ENCODE data around the gene IFNB1.

IFNB1 gene

DNA sequence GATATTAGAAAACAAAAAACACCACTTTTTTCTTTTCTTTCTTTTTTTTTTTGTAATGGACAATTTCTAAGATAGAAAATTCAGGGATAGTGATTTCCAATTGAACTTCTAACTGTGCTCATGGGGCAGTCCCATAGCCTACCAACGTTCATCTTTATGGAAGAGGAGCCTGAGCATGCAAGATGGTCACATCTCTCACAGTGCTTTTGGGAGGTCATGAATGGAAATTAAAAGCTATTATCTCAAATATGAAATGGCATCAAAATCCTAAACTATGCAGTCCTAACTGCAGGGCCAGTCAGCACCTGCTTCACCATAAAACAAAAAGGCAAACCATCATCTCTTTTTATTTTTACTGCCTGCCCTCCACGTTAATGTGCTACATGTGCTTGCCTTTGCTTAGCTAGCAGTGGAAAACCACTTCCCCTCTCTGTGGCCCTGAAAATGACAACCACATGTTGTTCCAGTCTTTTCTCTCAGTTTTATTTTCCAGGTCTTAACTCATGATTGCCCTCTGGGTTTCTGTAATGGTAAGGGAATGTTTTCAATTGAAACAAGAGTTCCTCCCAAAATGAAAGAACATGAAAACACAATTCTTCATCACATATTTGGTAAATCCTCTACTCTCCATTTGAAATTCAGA is 16.7 kb downstream of the IFNB1 start:
- no peak for DNase-seq

DNA sequence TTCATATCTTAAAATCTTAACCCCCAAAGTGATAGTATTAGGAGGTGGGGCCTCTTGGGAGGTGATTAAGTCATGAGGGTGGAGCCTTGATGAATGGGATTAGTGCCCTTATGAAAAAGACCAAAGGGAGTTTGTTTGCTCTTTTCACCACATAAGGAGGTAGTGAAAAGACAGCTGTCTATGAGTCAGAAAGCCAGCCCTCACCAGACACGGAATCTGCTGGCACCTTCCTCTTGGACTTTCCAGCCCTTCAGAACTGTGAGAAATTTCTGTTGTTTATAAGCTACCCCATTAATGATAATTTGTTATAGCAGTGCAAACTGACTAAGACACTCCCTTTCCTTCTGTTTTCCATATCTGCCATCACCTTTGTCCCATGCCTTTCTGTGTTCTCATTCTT is 20.8 kb downstream of the IFNB1 start:
- DNase-seq = no peak

DNA sequence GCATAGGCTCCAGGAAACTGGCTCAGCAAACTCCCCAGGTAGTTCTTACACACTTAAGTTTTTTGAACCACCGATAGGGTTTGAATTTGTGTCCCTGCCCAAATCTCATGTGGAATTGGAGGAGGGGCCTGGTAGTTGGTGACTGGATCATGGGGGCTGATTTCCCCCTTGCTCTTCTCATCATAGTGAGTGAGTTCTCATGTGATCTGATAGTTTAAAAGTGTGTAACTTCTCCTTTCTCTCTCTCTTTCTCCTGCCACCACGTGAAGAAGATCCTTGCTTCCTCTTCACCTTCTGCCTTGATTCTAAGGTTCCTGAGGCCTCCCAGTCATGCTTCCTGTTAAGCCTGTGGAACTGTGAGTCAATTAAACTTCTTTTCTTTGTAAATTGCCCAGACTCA is 23.9 kb downstream of the IFNB1 start:
- no peak for DNase-seq

DNA sequence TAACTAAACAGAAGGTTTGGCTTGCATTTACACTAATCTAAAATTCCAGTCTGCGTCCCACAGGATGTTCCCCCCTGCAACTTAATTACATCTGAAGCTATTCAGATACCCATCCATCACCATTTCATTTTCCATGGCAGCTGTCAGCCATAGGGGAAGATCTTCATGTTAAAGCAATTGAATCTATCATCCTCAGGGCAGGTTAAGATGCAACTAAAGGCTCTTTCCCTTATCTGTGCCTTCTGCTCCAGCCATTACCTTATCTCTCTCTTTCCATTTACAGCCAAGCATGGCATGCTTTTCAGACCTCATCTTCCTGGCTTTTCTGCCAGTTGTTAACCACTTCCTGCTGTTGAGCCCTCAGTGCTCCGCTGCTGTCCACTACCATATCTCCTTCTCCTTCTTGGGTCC is 30.5 kb downstream of the IFNB1 start:
- no peak for DNase-seq

DNA sequence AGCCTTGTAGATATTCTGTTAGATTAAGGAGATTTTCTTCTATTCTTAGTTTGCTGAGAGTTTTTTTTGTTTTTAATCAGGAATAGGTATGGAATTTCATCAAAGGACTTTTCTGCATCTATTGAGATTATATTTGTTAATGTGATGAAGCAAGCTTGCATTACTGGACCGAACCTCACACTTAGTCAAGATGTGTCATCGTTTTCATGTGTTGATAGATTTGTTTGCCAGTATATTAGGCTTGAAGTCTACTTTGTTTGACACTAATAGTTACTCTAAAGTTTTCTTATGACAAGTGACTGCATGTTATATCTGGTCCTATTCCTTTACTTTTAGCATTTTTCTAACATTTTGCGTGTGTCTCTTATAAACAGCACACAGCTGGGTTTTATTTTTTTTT is 33.9 kb downstream of the IFNB1 start:
- DNase-seq = no peak

DNA sequence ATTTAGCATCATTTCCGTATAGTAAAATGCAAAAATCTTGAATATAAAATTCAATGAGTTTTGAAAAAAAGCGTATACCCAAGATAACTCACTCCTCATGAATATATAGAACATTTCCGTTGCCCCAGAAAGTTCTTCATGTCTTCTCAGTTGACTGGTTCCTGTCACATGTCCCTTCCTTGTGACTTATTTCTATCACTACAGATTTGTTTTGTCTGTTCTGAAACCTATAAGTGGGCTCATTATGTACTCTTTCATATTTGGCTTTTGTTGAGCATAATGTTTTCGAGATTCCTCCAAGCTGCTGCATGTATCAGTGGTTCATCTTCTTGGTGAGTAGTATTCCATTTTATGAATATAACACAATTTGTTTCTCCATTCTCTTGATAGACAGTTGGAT is 35.3 kb downstream of the IFNB1 start:
- DNase-seq = no peak

DNA sequence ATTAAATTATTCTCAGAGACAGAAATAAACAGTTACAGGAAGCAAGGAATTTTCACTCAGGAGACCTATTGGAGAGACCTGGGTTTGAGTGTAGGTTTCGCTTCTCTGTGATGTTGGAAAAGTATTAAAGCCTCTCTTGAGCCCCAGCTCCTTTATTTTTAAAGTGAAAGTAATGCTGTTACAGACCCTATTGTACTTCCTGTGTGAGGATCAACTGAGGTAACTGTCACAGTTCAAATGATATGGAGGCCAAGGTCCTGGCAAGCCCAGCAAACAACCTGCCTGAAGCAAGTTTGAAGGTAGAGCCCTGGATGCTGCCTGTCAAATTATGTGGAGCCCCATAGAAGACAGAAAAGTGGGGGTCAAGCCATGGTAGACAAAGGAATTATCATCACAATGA is 38.4 kb downstream of the IFNB1 start:
- no peak for DNase-seq

DNA sequence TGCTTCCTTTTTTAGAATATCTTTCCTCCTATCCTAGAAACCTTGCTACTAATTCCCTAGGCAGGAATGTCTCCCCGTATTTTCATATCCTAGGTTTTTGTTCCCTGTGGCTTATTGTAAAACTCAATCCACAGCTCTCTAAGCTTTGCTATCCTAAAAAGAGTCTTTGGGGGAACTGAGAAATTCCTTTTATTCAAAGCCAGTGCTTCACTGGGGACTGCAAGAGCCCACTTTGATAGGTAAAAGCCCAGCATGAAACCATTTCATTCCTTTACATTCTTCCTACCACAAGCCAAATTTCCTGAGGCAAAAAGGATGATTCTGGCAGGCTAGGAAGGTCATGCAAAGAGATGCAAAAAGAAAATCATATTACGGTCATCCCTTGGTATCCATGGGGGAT is 40.5 kb downstream of the IFNB1 start:
- no peak for DNase-seq

DNA sequence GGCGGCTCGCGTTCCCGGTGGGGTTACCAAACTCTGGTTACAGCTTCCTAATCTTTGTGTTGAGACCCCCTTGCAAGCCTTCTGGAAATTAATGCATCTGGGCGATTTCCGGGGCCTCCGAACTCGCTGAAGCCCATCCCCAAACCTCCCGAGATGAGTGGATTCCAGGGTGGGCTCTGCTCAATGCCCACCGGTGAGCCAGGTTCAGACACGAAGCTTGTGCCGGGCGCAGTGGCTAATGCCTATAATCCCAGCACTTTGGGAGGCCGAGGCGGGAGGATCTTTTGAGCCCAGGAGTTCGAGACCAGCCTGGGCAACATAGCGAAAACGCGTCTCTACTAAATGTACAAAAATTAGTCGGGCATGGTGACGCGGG is 45.9 kb downstream of the IFNB1 start:
- DNase-seq = no peak

DNA sequence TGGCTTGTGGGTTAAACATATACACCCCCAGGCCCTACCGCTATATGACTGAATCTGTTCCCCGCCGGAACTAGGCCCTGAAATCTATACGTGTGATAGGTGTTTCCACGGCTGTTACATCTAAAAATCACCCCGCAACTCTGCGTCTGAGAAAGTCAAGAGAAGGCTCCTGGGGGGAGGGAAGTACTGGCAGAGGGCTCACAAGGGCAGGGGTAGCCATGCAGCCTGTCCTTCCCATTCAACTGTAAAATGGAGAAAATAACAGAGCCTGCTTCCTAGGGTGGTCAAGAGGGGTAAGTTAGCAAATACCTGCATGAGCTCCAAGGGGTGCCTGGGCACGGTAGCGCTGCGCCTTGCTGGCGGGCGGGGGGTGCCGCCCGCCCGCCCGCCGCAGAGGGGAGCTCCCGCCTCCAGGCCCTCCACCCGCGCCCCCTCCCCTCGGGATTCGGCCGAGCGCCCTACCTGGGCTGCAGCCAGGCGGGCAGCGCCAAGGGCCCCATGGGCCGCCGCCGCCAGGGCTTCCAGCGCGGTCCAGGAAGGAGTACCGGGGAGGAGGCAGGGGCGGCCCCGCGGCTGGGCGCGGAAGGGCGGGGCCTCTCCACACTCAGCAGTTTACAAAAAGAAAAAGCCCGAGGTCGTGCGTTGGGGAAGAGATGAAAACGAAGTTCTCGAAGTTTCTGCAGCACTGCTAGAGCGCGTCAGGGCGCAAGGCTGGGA is 46.5 kb downstream of the IFNB1 start, which contains the start of gene HACD4:
HACD4 (minus strand) TSS at position 550 of the 717 bp plus-strand sequence; CDS start at position 500, 50 bp downstream.
- DNase-seq = peak; percentile 58

DNA sequence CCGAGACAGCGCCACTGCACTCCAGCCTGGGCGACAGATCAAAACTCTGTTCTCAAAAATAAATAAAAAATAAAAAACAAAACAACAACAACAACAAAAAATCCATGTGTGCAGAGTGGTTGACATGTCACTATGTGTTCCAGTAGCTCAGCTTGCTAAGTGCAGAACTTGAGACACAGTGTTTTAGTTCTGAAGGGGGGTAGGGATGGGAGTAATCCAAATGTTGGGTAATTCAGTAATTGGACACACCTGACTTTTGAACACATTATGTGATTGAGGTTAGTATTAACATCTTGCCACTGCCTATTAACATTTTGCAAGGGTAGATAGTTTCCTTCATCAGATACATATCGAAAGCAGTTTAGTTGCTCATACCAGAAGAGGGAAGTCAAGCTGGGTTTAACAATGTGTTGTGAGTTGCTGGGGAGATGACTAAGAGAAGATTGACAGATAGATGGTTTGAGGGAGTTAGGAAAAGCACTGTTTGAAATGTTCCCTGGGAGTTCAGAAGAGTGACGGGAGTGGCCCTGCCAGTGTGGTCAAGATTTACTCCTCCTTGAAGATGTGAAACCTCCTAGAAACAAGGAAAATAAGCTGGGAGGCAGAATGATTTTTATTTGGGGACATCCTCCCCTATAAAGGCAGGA is 47.2 kb downstream of the IFNB1 start:
- DNase-seq = no peak

DNA sequence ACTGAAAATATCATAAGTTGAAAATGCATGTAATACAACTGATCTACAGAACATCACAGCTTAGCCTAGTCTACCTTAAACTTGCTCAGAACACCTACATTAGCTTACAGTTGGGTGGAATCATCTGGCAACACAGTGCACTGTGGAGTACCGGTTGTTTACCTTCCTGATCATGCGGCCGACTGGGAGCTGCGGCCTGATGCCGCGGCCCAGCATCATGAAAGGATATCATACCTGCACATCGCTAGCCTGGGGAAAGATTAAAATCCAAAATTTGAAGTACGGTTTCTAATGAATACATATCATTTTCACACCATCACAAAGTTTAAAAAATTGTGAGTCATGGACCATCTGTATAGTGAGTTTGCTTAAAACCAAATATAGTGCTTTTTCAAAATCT is 48.1 kb downstream of the IFNB1 start:
- no peak for DNase-seq

DNA sequence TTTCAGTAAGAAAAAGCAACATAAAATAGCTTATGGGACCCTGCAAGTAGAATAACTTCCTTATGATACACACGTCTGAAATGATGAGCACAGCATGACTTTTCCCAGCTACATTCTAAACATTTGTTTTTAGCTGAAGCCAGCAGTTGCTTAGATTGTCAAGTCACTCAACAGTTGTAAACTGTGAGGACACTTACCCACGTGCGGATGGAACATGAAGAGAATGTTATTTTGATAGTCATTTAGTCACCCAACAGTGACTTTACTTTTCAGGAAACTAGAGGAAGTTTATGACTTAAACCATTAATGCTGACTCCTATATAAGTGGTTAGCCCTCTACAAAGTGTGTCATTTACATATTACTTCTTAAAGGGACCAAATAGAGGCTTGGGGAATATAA is 49.3 kb downstream of the IFNB1 start:
- DNase-seq = no peak

DNA sequence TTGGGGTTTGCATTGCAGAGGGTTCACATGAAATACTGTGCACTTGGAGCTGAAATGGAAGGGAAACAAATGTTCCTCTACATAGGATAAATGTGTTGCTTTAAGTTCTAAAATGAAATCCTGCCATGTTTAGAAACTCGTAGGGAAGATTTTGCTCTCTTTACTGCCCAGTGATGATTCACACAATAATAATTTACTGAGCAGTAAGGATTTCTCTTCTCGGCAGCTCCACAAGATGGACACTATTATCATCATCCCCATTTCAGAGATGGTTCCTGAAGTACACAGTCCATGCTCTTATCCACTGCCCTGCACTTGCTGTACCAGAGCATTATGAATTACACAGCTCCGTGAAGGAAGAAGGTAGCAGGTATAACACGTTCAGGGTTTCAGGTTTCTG is 50.4 kb downstream of the IFNB1 start:
- no peak for DNase-seq
